Measurements from ENCODE around the gene LEPR.
A peak's percentile ranks its signal among the peaks of the same experiment; 100 is the strongest.

Gene LEPR

DNA sequence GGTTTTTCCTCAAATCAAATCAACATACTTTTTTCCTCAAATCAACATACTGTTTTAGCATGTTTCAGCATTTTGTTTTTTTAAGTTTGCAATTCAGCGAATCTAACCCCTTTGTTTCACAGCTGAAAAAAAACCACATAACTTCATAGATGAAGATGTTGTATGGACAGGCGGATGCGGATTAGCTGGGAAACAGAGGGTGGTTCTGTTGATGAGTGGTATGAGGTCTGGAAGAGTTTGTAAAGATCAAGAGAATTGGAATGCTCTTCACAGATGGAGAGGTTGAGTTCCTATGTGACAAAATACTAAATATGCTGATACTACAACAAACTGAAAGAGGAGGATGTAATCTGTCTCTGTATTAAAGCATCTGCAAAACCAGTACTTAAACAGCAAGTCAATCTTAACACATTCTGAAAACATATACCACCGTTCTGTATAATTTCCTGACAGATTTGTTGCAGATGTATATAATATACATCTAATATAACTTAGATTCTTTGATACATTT, 10.6 kb upstream of the LEPR start:
- DNase-seq: no peak

DNA sequence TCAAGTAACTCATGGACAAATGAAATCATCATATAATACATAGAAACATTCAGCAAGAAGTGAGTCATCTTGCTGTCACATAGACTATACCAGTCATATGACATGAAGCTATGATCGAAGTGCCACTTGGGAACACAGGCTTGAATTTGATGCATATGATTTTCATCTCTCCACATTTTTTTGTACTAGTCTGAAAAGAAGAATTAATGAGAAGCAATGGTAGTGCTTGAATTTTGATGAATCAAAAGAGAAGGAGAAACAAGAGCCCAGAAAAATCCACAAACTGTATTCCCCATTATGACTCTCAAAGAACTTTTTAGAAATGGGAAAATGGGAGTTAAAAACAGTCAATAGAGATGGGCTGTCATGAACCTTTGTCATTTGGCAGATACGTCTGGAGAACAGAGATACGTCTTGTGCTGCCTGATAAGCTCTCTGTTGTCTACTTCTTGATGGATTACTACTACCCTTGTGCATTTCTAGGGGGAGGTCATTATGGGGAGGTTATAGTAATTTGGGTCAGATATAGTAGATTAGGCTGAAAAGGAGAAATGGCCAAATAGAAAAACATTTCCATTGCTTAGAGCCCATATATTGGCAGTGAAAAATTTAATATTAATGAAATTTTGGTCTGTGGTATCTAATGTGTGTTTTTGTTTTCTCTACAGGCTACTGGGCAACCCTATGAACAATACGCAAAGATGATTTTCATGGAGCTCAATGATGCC, 8.0 kb upstream of the LEPR start:
- no peak for DNase-seq

- DNase-seq: no peak
These were observed 7.5 kb upstream of the LEPR start for GRCh38 chr1:65412984-65413375.

- DNase-seq: no peak
These were observed 5.9 kb upstream of the LEPR start for GRCh38 chr1:65414538-65414937.

- DNase-seq: no peak
These were observed 3.7 kb upstream of the LEPR start for GRCh38 chr1:65416767-65417166.

- no peak for DNase-seq
These were observed 2.7 kb upstream of the LEPR start for GRCh38 chr1:65417729-65418128.

- DNase-seq: no peak
These were observed 1.8 kb upstream of the LEPR start for GRCh38 chr1:65418522-65419185.

GRCh38 chr1:65419681-65420589, 533 bp upstream of the LEPR start:
- peak; percentile 97 for DNase-seq

- no peak for DNase-seq
These were observed 1.0 kb downstream of the LEPR start for GRCh38 chr1:65421351-65422025.

- DNase-seq: no peak
These were observed 2.1 kb downstream of the LEPR start for GRCh38 chr1:65422241-65423203.

GRCh38 chr1:65423884-65424572, 3.6 kb downstream of the LEPR start:
- DNase-seq: no peak

- no peak for DNase-seq
These were observed 4.1 kb downstream of the LEPR start for GRCh38 chr1:65424573-65424889.

DNA sequence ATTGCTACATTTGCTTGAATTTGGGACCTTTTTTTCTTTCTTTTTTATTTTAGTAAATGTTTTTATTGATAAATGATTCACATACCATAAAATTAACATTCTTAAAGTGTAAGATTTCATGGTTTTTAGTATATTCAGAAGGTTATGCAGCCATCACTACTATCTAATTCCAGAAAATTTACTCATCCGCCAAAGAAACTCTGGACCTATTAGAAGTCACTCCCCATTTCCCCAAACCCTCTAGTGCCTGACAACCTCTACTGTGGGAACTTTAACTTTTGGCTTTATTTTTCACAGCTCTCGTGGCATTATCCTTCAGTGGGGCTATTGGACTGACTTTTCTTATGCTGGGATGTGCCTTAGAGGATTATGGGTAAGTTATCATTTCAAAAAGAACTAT, 4.5 kb downstream of the LEPR start:
- no peak for DNase-seq

DNA sequence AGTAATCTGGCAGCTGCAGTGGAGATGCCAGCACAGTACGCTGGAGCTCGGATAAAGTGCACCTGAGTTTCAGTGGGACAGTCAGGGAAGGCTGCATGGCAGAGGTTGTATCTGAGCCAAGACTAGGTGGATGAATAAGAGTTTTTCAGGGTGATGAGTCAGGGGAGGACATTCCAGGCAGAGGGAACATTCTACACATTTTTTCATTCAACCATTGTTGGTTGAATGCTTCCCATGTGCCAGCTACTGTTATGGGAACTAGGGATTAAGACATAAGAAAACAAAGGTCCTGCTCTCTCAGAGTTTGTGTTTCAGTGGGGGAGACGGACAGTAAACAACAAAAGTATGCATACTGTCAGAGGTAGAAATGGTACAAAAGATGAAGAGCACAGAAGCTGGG, 5.2 kb downstream of the LEPR start:
- no peak for DNase-seq

GRCh38 chr1:65429078-65429477, 8.6 kb downstream of the LEPR start:
- no peak for DNase-seq

- no peak for DNase-seq
These were observed 9.3 kb downstream of the LEPR start for GRCh38 chr1:65429806-65430205.

DNA sequence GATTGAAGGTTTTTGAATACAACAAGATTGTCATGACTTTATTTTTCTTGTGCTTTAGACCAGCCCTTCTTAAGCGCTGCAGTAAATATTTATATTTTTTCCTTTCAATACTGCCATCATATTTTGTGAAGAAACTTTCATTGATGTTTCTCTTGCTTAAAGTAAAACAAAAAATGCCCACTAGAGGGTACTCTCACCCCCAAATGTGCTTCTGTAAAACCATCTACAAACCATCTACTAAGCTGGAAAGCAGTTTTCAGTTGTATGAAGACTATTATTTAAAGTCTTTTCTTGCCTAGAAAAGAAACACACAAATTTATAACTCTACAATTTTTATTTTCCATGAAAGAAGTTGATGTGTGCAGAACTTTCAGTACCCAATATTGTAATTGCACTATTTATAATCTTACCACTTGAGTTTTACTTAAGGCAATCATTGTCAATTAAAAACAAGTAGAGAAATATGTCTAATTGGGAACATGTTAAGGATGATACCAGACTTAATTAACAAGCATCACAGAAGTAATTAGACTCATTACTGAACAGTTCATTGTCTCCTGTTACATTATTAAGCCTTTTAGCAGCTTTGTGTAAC, 10.7 kb downstream of the LEPR start:
- DNase-seq: peak; percentile 12

- no peak for DNase-seq
These were observed 12.4 kb downstream of the LEPR start for GRCh38 chr1:65432918-65433317.

- DNase-seq: no peak
These were observed 13.8 kb downstream of the LEPR start for GRCh38 chr1:65434255-65434654.

- DNase-seq: no peak
These were observed 14.3 kb downstream of the LEPR start for GRCh38 chr1:65434760-65435159.

- no peak for DNase-seq
These were observed 15.5 kb downstream of the LEPR start for GRCh38 chr1:65435987-65436386.
